Limb (tissue), 2 donors: ENCODE measurements around the gene PIM1.

ENCODE experiments used
- DNase-seq, 2 donors: peaks; one replicate each; pipeline ENCODE4 v3.0.0-alpha.2; 2016; ENCODE audit errors: extremely low spot score in 2 of 2

The PIM1 gene

DNA sequence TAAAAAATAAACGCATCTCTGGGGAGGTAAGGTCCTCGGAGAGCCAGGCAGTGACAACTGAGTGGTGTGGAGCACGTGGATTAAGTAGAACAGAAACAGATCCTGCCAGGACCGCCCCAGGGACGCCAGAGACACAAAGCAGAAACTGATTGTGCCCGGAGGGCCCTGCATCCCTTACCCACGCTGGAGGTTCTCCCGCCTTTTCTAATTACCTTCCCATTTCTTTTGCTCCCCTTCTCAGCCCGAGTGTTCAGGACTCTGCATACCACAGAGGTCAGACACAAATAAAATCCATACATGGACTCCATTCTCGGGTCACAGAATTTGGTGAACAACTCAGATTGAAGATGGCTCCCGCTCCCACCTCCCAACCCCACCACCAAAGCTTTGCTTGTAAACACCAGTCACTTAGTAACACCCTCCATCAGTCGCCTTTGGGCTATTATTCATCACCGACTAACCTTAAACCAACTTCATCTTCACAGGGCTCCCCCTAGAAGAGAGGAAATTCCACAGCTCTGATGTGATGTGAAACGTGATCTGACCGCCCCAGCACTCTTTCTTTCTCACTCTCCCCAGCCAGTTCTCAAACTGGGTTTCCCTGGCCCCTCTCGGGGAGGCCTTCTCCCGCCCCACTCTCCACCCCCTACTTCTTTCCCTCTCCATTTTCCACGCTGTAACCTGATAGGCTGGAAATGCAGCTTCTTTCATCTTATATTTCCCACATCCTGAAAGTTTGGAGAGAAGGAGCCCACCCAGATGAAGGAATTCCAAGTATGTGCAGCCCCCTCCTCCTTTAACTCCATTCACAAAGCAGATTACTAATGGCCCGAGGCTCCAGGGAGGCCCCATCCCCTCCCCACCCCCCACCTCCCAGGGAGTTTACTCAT lies 32.5 kb upstream of the PIM1 start:
- DNase-seq: peak; percentile 86

DNA sequence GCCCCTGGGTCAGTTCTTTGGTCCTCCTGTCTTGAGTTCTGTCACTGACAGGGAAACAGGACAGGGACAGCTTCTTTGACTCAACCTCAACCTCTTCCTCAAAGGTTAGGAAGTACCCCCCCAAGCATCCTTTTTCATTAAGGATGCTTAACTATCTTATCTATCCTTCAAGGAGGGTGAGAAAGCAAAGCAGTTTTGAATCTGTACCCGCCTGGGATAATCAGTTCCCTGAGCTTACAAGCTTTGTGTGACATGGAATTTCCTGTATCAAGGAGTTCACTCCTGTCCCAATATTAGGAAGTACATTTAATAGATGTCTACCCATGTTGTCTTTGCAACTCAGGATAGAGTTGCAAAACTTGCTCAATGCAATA lies 31.1 kb upstream of the PIM1 start:
- DNase-seq: no peak

- DNase-seq: no peak
Measured at GRCh38 chr6:37139230-37139962, 30.6 kb upstream of the PIM1 start.

- DNase-seq: no peak
Measured at GRCh38 chr6:37140145-37140544, 29.8 kb upstream of the PIM1 start.

- DNase-seq: peak; percentile 65 to 71
Measured at GRCh38 chr6:37141281-37142049, 28.5 kb upstream of the PIM1 start.

- no peak for DNase-seq
Measured at GRCh38 chr6:37142050-37142614, 27.8 kb upstream of the PIM1 start.

- no peak for DNase-seq
Measured at GRCh38 chr6:37143585-37143984, 26.4 kb upstream of the PIM1 start.

DNA sequence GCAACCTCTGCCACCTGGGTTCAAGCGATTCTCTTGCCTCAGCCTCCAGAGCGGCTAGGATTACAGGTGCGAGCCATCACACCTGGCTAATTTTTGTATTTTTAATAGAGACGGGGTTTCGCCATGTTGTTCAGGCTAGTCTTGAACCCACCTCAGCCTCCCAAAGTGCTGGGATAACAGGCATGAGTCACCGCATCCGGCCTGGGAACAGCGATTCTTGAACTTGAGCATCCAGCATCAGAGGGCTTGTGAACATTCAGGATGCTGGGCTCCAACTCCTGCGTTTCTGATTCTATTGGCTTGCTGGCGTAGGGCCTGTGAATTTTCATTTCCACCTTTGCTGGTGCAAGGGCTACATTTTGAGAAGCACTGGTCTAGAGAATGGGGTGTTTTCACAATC lies 24.5 kb upstream of the PIM1 start:
- no peak for DNase-seq

- DNase-seq: no peak
Measured at GRCh38 chr6:37146735-37147157, 23.2 kb upstream of the PIM1 start.

DNA sequence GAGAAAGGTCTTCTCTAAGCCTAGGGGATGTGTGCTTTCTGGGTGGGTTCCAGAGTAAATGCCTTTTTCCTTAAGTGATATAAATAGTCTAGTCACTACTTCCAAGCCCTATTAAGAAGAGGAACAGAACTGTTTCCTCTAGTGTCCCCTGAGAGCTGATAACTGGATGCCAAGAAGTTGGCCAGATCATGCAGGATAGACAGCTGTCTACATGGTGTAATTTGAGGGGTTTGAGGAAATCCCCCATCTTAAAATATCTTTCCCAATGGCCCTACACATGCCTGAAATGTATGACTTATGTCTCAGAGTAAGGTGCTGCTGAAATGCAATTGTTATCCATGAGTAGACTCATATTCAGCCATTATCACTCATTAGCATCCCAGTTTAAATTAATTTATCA lies 20.2 kb upstream of the PIM1 start:
- DNase-seq: no peak

- no peak for DNase-seq
Measured at GRCh38 chr6:37150314-37150713, 19.6 kb upstream of the PIM1 start.

DNA sequence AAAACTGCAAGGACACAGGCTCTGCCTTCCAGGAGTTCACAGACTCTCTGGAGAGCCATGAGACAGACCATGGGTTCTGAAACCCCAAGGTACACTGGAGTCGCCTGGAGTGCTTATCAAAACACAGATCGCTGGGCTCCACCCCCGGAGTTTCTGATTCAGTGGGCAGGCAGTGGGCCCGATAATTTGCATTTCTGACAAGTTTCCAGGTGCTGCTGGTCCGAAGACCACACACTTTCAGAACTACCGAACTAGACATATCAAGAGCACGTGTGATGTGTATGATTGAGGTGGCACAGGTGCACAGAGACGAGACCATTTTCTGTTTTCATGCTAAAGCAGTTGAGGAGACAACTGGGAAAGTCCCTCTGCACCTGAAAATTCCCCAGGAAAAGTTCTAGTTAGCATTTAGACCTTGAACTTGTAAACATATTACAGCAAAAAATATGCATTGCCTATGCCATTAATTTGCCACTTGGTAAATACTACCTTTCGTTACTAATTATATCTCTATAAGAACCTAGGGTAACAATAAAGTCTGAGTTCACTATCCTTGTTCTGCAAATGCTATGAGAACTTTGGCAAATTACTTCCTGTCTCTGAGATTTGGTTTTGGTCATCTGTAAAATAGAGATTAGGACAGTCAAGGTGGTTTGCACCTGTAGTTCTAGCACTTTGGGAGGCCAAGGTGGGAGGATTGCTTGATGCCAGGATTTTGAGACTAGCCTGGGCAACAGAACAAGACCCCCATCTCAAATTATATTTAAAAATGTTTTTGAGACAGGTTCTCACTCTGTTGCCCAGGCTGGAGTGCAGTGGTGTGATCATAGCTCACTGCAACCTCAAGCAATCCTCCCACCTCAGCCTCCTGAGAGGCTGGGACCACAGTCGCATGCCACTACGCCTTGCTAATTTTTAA lies 14.3 kb upstream of the PIM1 start:
- DNase-seq: no peak

DNA sequence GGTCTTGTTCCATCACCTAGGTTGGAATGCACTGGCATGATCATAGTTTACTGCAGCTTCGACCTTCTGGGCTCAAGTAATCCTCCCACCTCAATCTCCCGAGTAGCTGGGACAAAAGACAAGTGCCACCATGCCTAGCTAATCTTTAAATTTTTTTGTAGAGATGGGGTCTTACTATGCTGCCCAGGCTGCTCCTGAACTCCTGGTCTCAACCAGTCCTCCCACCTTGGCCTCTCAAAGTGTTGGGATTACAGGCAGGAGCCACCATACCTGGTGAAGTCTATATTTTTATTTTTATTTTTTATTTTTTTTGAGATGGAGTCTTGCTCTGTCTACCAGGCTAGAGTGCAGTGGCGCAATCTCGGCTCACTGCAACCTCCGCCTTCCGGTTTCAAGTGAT lies 11.4 kb upstream of the PIM1 start:
- DNase-seq: no peak

DNA sequence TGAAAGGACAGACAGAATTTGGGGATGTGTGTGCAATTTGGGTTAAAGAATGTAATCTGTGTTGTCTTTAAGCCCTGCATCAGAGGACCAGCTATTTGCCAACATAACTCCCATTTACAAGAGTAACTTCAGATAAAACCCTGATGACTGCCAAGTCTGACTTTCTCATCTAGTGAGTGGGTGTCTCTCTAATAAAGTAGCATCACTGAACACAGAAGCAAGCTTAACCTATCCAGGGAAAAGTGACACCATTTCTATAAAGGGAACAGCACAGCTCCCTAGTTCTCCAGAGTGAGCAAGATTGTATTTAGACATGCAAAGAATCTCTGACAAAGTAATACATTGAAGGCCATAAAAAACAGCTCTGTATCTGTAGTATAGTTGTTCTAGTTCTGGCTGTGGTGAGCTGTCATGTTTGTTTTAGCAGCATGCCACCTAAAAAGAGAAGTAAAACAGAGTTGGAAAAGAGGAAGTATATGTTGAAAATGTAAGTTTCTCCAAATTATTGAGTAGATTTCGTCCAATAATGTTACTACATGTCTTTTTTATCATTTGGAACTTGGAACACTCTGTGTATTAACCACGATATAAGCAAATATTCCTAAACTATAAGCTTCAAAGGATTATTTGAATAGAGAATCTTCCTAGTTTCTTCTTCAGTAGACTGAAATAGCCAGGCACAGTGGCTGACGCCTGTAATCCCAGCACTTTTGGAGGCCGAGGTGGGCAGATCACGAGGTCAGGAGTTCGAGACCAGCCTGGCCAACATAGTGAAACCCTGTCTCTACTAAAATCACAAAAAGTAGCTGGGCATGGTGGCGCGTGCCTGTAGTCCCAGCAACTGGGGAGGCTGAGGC lies 8.8 kb upstream of the PIM1 start:
- no peak for DNase-seq

DNA sequence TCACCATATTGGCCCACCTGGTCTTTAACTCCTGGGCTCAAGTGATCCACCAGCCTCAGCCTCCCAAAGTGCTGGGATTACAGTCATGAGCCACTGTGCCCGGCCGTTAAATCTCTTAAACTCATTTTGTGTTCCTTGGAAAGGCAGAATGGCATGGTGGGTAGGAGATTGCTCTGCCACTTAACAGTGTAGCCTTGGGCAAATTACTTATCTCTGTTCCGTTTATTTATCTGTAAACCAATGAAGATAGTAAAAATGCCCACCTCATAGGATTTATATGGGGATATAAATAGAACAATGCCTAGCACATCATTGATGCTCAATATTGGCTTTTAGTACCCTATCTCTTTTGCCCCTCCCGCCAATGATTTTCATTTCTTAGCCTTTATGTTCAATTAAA lies 7.2 kb upstream of the PIM1 start:
- DNase-seq: no peak

- no peak for DNase-seq
Measured at GRCh38 chr6:37168163-37168758, 1.7 kb upstream of the PIM1 start.

- DNase-seq: no peak
Measured at GRCh38 chr6:37168811-37169495, 999 bp upstream of the PIM1 start.

DNA sequence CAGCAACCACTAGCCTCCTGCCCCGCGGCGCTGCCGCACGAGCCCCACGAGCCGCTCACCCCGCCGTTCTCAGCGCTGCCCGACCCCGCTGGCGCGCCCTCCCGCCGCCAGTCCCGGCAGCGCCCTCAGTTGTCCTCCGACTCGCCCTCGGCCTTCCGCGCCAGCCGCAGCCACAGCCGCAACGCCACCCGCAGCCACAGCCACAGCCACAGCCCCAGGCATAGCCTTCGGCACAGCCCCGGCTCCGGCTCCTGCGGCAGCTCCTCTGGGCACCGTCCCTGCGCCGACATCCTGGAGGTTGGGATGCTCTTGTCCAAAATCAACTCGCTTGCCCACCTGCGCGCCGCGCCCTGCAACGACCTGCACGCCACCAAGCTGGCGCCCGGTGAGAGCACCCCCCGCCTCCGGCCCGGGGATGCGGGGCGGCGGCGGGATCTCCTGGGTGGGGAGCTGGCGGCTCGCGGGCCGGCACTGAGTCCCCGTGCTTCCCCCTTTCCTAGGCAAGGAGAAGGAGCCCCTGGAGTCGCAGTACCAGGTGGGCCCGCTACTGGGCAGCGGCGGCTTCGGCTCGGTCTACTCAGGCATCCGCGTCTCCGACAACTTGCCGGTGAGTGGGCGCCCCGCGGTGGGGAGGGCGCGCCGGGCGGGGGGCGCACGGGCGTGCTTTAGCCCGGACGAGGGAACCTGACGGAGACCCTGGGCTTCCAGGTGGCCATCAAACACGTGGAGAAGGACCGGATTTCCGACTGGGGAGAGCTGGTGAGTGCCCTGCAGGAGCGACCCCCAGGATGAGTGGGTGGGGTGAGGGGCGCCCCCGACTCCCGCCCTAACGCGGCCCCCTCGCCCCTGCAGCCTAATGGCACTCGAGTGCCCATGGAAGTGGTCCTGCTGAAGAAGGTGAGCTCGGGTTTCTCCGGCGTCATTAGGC lies 585 bp downstream of the PIM1 start:
- DNase-seq: peak in 1 of 2 donors; percentile 81
